Peyer's patch (tissue), 4 donors: ENCODE data around the gene TAF5L.

ENCODE experiments used
- POLR2A ChIP-seq, 2 donors: fragments of 450-650 bp; IDR thresholded peaks; one replicate each; pipeline ENCODE4 v1.5.1; 2017; ENCODE audit warnings: antibody characterized with exemption in 2 of 2, mild to moderate bottlenecking in 2 of 2, moderate library complexity in 2 of 2
- TF ChIP-seq, protein P1 (sequence below), 6 experiments: fragments of 450-650 bp in 4 of 6; fragments of 200-600 bp in 2 of 6; sonication (generic) in 1 of 6; IDR thresholded peaks; one replicate each; pipeline ENCODE4 v1.5.1; 2017 to 2019; ENCODE audit warnings: antibody characterized with exemption in 6 of 6, mild to moderate bottlenecking in 3 of 6, moderate library complexity in 1 of 6

DNA sequence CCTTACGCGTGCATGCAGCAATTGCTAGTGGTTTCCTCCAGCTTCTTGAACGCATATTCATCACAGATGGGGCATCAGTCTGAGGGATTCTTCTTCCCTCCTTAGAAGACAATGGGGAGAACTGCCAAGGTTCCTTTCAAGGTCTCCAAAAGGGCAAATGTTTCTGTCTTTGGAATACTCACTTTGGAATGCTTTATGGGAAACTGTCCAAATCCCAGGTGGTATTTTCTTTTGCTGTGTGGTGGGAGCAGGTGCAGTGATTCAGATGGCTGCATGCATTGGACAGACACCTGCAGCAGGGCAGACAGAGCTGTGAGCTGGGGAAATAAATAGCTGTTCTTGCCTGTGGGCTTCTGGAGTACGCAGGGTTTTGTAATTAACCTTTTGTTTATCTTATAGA, 40.7 kb upstream of the TAF5L start:
- TF ChIP-seq POLR2A (IDR thresholded peaks at IDR 0.05), result no peak
- TF ChIP-seq, protein P1, sequence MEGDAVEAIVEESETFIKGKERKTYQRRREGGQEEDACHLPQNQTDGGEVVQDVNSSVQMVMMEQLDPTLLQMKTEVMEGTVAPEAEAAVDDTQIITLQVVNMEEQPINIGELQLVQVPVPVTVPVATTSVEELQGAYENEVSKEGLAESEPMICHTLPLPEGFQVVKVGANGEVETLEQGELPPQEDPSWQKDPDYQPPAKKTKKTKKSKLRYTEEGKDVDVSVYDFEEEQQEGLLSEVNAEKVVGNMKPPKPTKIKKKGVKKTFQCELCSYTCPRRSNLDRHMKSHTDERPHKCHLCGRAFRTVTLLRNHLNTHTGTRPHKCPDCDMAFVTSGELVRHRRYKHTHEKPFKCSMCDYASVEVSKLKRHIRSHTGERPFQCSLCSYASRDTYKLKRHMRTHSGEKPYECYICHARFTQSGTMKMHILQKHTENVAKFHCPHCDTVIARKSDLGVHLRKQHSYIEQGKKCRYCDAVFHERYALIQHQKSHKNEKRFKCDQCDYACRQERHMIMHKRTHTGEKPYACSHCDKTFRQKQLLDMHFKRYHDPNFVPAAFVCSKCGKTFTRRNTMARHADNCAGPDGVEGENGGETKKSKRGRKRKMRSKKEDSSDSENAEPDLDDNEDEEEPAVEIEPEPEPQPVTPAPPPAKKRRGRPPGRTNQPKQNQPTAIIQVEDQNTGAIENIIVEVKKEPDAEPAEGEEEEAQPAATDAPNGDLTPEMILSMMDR (IDR thresholded peaks at IDR 0.05), result no peak
